GM10248 (cell line): ENCODE data around the gene UBE2F.

Experiments used
- CTCF ChIA-PET: fragments of 300-600 bp; sonication (Branson Sonifier 250); formaldehyde crosslinking; extraction: SDS; loops from one replicate; lab custom pipeline; 2021; ENCODE audit warnings: antibody characterized with exemption; lab: Yijun Ruan, JAX
- POLR2A ChIA-PET: fragments of 350-650 bp; sonication (Branson Sonifier 250); formaldehyde crosslinking; extraction: SDS; loops from one replicate; lab custom pipeline; 2020; ENCODE audit warnings: antibody characterized with exemption; lab: Yijun Ruan, JAX
- DNase-seq: peaks from one replicate; pipeline ENCODE4 v3.0.0; 2012; ENCODE audit errors: extremely low spot score
- TF ChIP-seq, protein P1 (sequence below): IDR thresholded peaks from 2 replicates; pipeline ENCODE4 v1.5.1; 2012; ENCODE audit warnings: mild to moderate bottlenecking, low read depth; ENCODE audit errors: extremely low read depth, missing control alignments, control extremely low read depth

UBE2F gene

DNA sequence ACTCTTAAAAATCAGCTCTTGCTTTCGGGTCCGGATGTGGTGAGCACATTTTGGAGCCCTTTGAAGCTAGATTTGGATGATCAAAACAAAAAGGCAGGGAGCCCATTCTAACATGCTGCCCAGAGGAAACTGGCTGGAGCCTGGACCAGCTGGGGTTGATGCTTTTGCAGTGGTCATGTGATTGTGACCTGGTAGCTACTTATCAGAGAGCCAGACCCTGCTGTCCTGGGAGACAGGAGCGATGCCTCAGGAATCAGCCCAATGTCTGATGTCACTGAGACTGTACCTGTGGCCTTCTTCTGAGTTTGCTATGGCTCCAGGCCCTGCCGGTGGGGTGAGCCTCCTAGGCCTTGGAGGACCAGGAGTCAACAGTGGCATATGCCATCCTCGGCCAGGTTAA lies 75.3 kb downstream of the UBE2F start:
- TF ChIP-seq, protein P1, sequence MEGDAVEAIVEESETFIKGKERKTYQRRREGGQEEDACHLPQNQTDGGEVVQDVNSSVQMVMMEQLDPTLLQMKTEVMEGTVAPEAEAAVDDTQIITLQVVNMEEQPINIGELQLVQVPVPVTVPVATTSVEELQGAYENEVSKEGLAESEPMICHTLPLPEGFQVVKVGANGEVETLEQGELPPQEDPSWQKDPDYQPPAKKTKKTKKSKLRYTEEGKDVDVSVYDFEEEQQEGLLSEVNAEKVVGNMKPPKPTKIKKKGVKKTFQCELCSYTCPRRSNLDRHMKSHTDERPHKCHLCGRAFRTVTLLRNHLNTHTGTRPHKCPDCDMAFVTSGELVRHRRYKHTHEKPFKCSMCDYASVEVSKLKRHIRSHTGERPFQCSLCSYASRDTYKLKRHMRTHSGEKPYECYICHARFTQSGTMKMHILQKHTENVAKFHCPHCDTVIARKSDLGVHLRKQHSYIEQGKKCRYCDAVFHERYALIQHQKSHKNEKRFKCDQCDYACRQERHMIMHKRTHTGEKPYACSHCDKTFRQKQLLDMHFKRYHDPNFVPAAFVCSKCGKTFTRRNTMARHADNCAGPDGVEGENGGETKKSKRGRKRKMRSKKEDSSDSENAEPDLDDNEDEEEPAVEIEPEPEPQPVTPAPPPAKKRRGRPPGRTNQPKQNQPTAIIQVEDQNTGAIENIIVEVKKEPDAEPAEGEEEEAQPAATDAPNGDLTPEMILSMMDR: no peak
- no peak for DNase-seq
- CTCF ChIA-PET: interaction anchor here (1.2 to 1.5 kb wide), 2 partner anchors 9 to 119 kb away, joined by 3 to 6 read pairs; no protein-coding TSS in a partner anchor
- POLR2A ChIA-PET: interaction anchor here (0.5 kb wide), 1 partner anchor 43 kb away, joined by 4 read pairs; no protein-coding TSS in a partner anchor

DNA sequence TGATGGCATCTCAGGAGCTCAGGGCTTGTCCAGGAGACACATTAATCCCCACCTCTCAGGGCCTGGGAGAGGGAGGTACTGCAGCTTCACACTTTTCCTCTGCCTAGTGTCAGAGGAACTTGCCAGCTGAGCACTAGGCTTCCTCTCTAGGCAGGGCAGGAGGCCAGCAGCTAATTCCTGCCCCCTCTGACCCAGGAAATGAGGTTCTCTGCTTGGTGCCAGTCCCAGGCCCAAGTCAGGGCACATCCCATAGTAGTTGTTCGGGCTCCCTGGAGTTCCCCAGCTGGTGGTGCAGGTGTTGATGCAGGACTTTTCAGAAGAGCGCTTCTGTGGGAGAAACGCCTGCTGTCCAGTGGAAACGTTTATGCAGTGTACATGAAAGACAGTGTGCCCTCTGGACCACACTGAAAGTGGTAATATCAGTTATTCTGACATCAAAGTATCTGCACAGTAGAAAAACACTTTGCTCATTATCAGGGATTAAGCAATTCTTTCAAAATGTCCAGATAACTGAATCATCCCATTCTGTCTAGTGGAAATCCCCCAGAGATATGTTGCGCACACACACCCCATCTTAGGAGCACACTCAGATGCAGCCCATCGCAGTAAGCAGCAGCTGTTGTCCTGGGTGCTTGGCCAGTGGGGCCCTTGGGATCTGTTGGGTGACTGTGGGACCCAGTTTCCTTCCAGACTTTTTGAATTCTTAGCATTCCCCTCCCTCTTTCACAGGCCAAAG lies 76.2 kb downstream of the UBE2F start:
- CTCF ChIA-PET: interaction anchor here (1.5 kb wide), 1 partner anchor 120 kb away, joined by 3 read pairs; no protein-coding TSS in a partner anchor
- POLR2A ChIA-PET: no interaction called here

DNA sequence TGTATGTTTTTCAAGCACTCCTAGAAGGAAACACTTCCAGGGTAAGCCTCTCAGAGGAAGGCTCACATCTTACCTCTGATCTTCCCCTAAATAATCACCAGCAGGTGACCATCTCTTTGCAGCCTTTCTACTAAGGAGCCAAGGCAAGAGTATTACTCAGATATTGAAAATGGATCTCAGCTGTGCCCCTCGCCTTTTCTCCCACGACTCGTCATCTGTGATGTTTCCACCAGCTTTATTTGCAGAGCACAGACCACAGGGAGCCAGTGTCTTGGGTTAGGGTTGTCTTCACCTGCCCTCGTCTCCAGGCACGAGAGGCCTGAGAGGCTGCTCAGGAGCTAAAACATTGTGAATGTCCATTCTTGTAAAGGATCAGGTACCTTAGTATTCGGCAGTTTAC lies 77.0 kb downstream of the UBE2F start:
- no peak for DNase-seq
- ChIA-PET POLR2A (no interaction called here), CTCF (no interaction called here)
- TF ChIP-seq, protein P1: no peak

More for the DNA sequence above, 76.2 kb downstream of the UBE2F start:
- TF ChIP-seq, protein P1: no peak
- no peak for DNase-seq

DNA sequence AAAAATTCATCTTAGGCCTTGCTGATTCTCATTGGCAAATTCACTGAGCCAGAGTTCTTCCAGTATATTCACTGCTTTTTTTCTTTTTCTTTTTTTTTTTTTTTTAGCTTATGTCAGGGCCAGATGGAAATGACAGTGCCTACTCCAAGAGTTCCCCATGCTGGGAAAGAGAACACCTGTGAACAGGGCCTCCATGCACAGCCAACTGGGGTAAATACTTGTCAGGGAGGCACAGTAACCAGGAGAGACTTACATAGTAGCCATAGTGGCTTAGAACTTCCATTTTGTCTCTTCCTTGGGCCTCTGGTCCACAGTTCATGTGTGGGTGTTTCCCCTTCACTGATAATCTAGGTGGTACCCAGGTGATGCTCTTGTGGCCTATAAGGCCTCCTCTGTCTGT lies 78.8 kb downstream of the UBE2F start:
- CTCF ChIA-PET: interaction anchor here (0.7 to 1.4 kb wide), 2 partner anchors 9 to 14 kb away, joined by 3 read pairs; no protein-coding TSS in a partner anchor
- TF ChIP-seq, protein P1: no peak
- DNase-seq: no peak
- POLR2A ChIA-PET: no interaction called here

DNA sequence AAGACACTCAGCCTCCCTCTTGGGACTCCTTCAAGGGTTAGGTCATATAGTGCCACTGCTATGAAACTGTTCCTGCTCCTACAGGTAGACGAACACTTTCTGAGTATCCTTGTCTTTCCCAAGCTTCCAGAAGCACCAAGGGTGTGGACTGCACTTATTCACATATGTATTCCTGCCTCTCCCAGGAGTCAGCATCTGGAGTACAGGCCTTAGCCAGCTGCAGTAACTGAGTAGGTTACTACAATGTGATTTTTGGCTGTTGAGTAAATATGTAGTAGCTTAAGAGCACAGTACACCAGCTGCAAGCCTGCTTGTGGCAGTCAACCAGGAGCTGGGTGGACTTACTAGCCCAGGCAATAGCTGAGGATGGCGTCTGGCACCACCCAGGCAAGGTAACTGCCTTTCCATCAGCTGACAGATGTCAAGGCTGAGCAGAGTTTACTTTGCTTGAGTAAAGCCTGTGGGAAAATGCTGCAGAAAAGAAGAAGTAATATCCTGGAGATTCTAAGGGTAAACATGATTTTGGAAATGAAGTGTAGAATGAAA lies 80.0 kb downstream of the UBE2F start:
- ChIA-PET POLR2A (no interaction called here), CTCF (no interaction called here)
- no peak for DNase-seq
- TF ChIP-seq, protein P1: no peak

DNA sequence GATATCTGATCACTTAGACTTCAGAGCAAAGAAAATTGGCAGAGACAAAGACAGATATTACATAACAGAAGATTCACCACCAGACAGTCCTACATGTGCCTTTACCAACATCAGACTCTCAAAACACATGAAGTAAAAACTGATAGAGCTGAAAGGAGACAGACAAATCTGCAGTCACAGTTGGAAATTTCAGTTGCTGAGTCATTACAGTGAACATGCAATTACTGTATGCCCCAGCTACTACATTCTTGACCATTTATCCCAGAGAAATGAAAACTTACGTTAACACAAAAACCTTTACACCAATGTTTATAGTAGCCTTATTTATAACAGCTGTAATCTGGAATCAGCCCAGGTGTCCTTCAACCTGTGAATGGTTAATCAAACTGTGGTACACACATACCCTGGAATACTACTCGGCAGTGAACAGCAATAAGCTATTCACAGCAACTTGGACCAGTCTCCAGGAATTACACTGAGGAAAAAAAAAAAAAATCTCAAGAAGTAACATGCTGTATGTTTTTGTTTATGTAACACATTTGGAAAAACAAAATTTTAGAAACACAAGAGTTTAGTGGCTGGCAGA lies 86.5 kb downstream of the UBE2F start:
- ChIA-PET CTCF (interaction anchor here (1.1 kb wide), 1 partner anchor 130 kb away, joined by 3 read pairs; no protein-coding TSS in a partner anchor), POLR2A (no interaction called here)
- DNase-seq: no peak
- TF ChIP-seq, protein P1: no peak
